H1 (cell line): ENCODE data around the gene HK1. TPM values are rescaled to one million over a fixed set of nuclear protein-coding genes. Genes with fewer than 3 reads are reported as not detected.

Experiments used
- CTCF ChIA-PET: fragments of 300-600 bp; sonication (Branson Sonifier 250); formaldehyde crosslinking; loops from one replicate; lab custom pipeline; 2021; ENCODE audit not compliant: partially characterized antibody; lab: Charles Lee
- POLR2A ChIA-PET: fragments of 300-600 bp; sonication (Branson Sonifier 250); formaldehyde crosslinking; loops from one replicate; lab custom pipeline; 2021; ENCODE audit warnings: inconsistent platforms; ENCODE audit not compliant: partially characterized antibody; lab: Charles Lee
- DNase-seq, 2 experiments: peaks; one replicate each; pipeline versions ENCODE4 v3.0.0 to v3.0.0-alpha.2; 2010 to 2022; ENCODE audit warnings: low spot score in 2 of 2, low read depth in 1 of 2, mixed read lengths in 1 of 2
- FAIRE-seq: peaks from 2 replicates; lab custom pipeline; 2011; peaks lifted over from hg19 to GRCh38; lab: Jason Lieb, UNC
- H2AFZ ChIP-seq: 2 replicates; pipeline ENCODE4 v1.8.1; 2012; ENCODE audit warnings: low read length, inconsistent platforms
- H2AK5ac ChIP-seq: 2 replicates; pipeline ENCODE4 v1.6.1; 2013; ENCODE audit warnings: low read depth, low read length
- H2BK120ac ChIP-seq: replicated peaks from 2 replicates; pipeline ENCODE3; 2013; ENCODE audit warnings: low read depth, low read length, inconsistent platforms
- H2BK12ac ChIP-seq: 2 replicates; pipeline ENCODE4 v1.6.1; 2013; ENCODE audit warnings: low read depth, low read length
- H2BK15ac ChIP-seq: 2 replicates; pipeline ENCODE4 v1.6.1; 2013; ENCODE audit warnings: low read length
- H2BK20ac ChIP-seq: 2 replicates; pipeline ENCODE4 v1.6.1; 2013; ENCODE audit warnings: low read length
- H2BK5ac ChIP-seq: 2 replicates; pipeline ENCODE4 v1.6.1; 2013; ENCODE audit warnings: low read depth, low read length
- H3K14ac ChIP-seq: 2 replicates; pipeline ENCODE4 v1.6.1; 2013; ENCODE audit warnings: inconsistent platforms; ENCODE audit not compliant: insufficient read length
- H3K18ac ChIP-seq: 2 replicates; pipeline ENCODE4 v1.6.1; 2013; ENCODE audit warnings: low read length; ENCODE audit errors: extremely low read depth
- H3K23ac ChIP-seq: 2 replicates; pipeline ENCODE4 v1.6.1; 2013; ENCODE audit warnings: inconsistent platforms; ENCODE audit not compliant: insufficient read length
- H3K23me2 ChIP-seq: 2 replicates; pipeline ENCODE4 v1.6.1; 2013; ENCODE audit warnings: low read depth, low read length
- H3K27ac ChIP-seq: 2 replicates; pipeline ENCODE4 v1.6.1; 2011; ENCODE audit warnings: low read depth, low read length, inconsistent platforms
- H3K27me3 ChIP-seq, 4 experiments: replicated peaks in 1 of 4; 1 replicate in 1 of 4; 2 replicates in 3 of 4; pipeline versions ENCODE4 v1.6.1 to v1.8.1; 2011 to 2013; ENCODE audit warnings: low read length in 3 of 4, mild to moderate bottlenecking in 3 of 4, inconsistent platforms in 2 of 4, mixed read lengths in 2 of 4, moderate library complexity in 1 of 4; ENCODE audit not compliant: control insufficient read depth in 3 of 4, insufficient read depth in 3 of 4; ENCODE audit errors: extremely low read depth in 1 of 4
- H3K36me3 ChIP-seq, 4 experiments: 2 replicates each; pipeline versions ENCODE4 v1.6.1 to v1.8.1; 2011 to 2013; ENCODE audit warnings: mild to moderate bottlenecking in 4 of 4, low read length in 3 of 4, moderate library complexity in 2 of 4, control low read depth in 1 of 4, inconsistent platforms in 1 of 4; ENCODE audit not compliant: insufficient read depth in 4 of 4, control insufficient read depth in 2 of 4
- H3K4ac ChIP-seq: replicated peaks from 2 replicates; pipeline ENCODE3; 2013; ENCODE audit warnings: low read length, low read depth, mixed read lengths, inconsistent platforms; ENCODE audit not compliant: insufficient read length
- H3K4me1 ChIP-seq, 4 experiments: replicated peaks in 1 of 4; 1 replicate in 1 of 4; 2 replicates in 3 of 4; pipeline versions ENCODE4 v1.6.1 to v1.8.1; 2011 to 2013; ENCODE audit warnings: low read length in 3 of 4, inconsistent platforms in 2 of 4, mixed read lengths in 1 of 4; ENCODE audit not compliant: insufficient read depth in 4 of 4, control insufficient read depth in 3 of 4
- H3K4me2 ChIP-seq, 2 experiments: 2 replicates each; pipeline versions ENCODE4 v1.6.1 to v1.8.1; 2011 to 2013; ENCODE audit warnings: low read depth in 2 of 2, low read length in 2 of 2, control low read depth in 1 of 2, inconsistent platforms in 1 of 2, mild to moderate bottlenecking in 1 of 2; ENCODE audit not compliant: insufficient read depth in 1 of 2
- H3K4me3 ChIP-seq, 4 experiments: fragments of 200-600, 300-600 bp in 1 of 4; sonication (generic), shearing (Covaris generic), sonication (Bioruptor Twin) in 1 of 4; 2 replicates each; pipeline versions ENCODE4 v1.5.1 to v1.8.1; 2011 to 2016; ENCODE audit warnings: low read length in 4 of 4, low read depth in 3 of 4, control low read depth in 2 of 4, inconsistent platforms in 2 of 4, mild to moderate bottlenecking in 2 of 4, mixed read lengths in 1 of 4, moderate library complexity in 1 of 4; ENCODE audit not compliant: insufficient read depth in 2 of 4; ENCODE audit errors: extremely low read depth in 1 of 4
- H3K56ac ChIP-seq: replicated peaks from 2 replicates; pipeline ENCODE3; 2013; ENCODE audit warnings: low read depth, mild to moderate bottlenecking, mixed read lengths, low read length, inconsistent platforms; ENCODE audit not compliant: insufficient read length
- H3K79me1 ChIP-seq: 2 replicates; pipeline ENCODE4 v1.6.1; 2013; ENCODE audit warnings: low read depth, low read length, control low read depth
- H3K79me2 ChIP-seq, 2 experiments: 2 replicates each; pipeline versions ENCODE4 v1.6.1 to v1.8.1; 2012 to 2013; ENCODE audit warnings: low read length in 2 of 2, mild to moderate bottlenecking in 2 of 2, inconsistent platforms in 1 of 2; ENCODE audit not compliant: insufficient read depth in 2 of 2, control insufficient read depth in 1 of 2
- H3K9ac ChIP-seq, 4 experiments: replicated peaks in 1 of 4; 1 replicate in 1 of 4; 2 replicates in 3 of 4; pipeline versions ENCODE4 v1.6.1 to v1.8.1; 2011 to 2013; ENCODE audit warnings: low read depth in 3 of 4, low read length in 3 of 4, control low read depth in 2 of 4, mild to moderate bottlenecking in 2 of 4, moderate library complexity in 2 of 4, inconsistent platforms in 1 of 4; ENCODE audit errors: extremely low read depth in 1 of 4
- H3K9me3 ChIP-seq, 2 experiments: 2 replicates each; pipeline versions ENCODE4 v1.6.1 to v1.8.1; 2012 to 2013; ENCODE audit warnings: mild to moderate bottlenecking in 2 of 2, moderate library complexity in 2 of 2, control low read depth in 1 of 2, inconsistent platforms in 1 of 2, low read depth in 1 of 2, low read length in 1 of 2, mixed read lengths in 1 of 2; ENCODE audit not compliant: insufficient read depth in 2 of 2
- H4K20me1 ChIP-seq, 2 experiments: replicated peaks in 1 of 2; 2 replicates each; pipeline versions ENCODE3 to v1.8.1; 2011 to 2013; ENCODE audit warnings: inconsistent platforms in 2 of 2, low read length in 2 of 2, mild to moderate bottlenecking in 1 of 2; ENCODE audit not compliant: insufficient read depth in 2 of 2, control insufficient read depth in 1 of 2
- H4K5ac ChIP-seq: 2 replicates; pipeline ENCODE4 v1.6.1; 2013; ENCODE audit warnings: low read length, low read depth, mixed read lengths, inconsistent platforms; ENCODE audit not compliant: insufficient read length
- H4K8ac ChIP-seq: 2 replicates; pipeline ENCODE4 v1.8.0; 2013; ENCODE audit warnings: mild to moderate bottlenecking, moderate library complexity, low read length, inconsistent platforms; ENCODE audit not compliant: insufficient read depth; ENCODE audit errors: extremely low read depth
- H4K91ac ChIP-seq: replicated peaks from 2 replicates; pipeline ENCODE3; 2013; ENCODE audit warnings: low read length, mixed read lengths, inconsistent platforms; ENCODE audit not compliant: insufficient read length
- ATF2 ChIP-seq: IDR thresholded peaks from 2 replicates; pipeline ENCODE4 v1.6.1; 2012; ENCODE audit warnings: low read length, inconsistent platforms
- CBX8 ChIP-seq: fragments of 300-800, 300-1000 bp; sonication (generic); IDR thresholded peaks from 2 replicates; pipeline ENCODE4 v1.7.1; 2016; ENCODE audit warnings: low read depth, low read length, borderline replicate concordance
- CEBPB ChIP-seq: IDR thresholded peaks from 2 replicates; pipeline ENCODE4 v1.6.1; 2012; ENCODE audit warnings: low read depth, low read length
- HDAC6 ChIP-seq: IDR thresholded peaks from one replicate; pipeline ENCODE4 v1.7.1; 2012; ENCODE audit warnings: low read depth, mild to moderate bottlenecking, inconsistent platforms, low read length, moderate library complexity
- NANOG ChIP-seq: IDR thresholded peaks from 2 replicates; pipeline ENCODE4 v1.6.1; 2011; ENCODE audit warnings: low read length, low read depth, mild to moderate bottlenecking, inconsistent platforms; ENCODE audit not compliant: insufficient read depth, poor library complexity, severe bottlenecking
- PHF8 ChIP-seq: fragments of 200-600 bp; sonication (generic); conservative IDR thresholded peaks from 2 replicates; pipeline ENCODE4 v1.7.1; 2012; ENCODE audit warnings: low read depth, mild to moderate bottlenecking, inconsistent platforms, low read length, moderate library complexity
- RXRA ChIP-seq: IDR thresholded peaks from 2 replicates; pipeline ENCODE4 v1.6.1; 2011; ENCODE audit warnings: low read depth, mild to moderate bottlenecking, low read length, moderate library complexity; ENCODE audit not compliant: insufficient read depth
- SIX5 ChIP-seq: IDR thresholded peaks from 2 replicates; pipeline ENCODE4 v1.6.1; 2011; ENCODE audit warnings: mild to moderate bottlenecking, low read depth, low read length
- TCF12 ChIP-seq: IDR thresholded peaks from 2 replicates; pipeline ENCODE4 v1.6.1; 2011; ENCODE audit warnings: low read depth, mild to moderate bottlenecking, low read length
- WGBS, 2 experiments: shearing (Covaris generic) in 1 of 2; methylation state at CpG; one replicate each; pipeline versions ENCODE4 v1.1.6 to v1.1.7; 2013 to 2015; ENCODE audit warnings: low lambda C conversion rate in 2 of 2, mixed read lengths in 2 of 2, inconsistent platforms in 1 of 2, low coverage in 1 of 2, missing lambda C conversion rate in 1 of 2; ENCODE audit not compliant: insufficient replicate concordance in 2 of 2, insufficient coverage in 1 of 2, insufficient read length in 1 of 2; ENCODE audit errors: extremely low coverage in 1 of 2, missing lambda C conversion rate in 1 of 2; 5-methylcytosine and 5-hydroxymethylcytosine counted together
- polyA plus RNA-seq, 7 experiments: library from polyadenylated mRNA; depleted of rRNA in 3 of 7; stranded (reverse) in 5 of 7; unstranded in 2 of 7; fragments of >200 nt in 5 of 7; fragments of 200-250 nt in 2 of 7; gene quantifications; 1 replicate in 5 of 7; 2 replicates in 1 of 7; 4 replicates in 1 of 7; pipeline versions ENCODE4 v1.2.1 to v1.2.3, GENCODE V29; 2011 to 2013; ENCODE audit warnings: missing spikeins in 2 of 7, mixed read lengths in 2 of 7
- total RNA-seq: library from RNA; stranded (reverse); fragmentation: NEBNext Ultra II Directional; extraction: Animal tissue kit (Norgen Biotek cat#: 25700); gene quantifications from 2 replicates; pipeline ENCODE4 v1.2.1, GENCODE V29; 2021
- TF ChIP-seq, protein P1 (sequence below): IDR thresholded peaks from 2 replicates; pipeline ENCODE4 v1.6.1; 2012; ENCODE audit warnings: inconsistent platforms

Gene HK1
- total and polyA plus RNA-seq, 2 of the 8 experiments (the other 6 are each of a cell fraction or from before 2014, with no cell fraction given) = 55.8 to 247 TPM

DNA sequence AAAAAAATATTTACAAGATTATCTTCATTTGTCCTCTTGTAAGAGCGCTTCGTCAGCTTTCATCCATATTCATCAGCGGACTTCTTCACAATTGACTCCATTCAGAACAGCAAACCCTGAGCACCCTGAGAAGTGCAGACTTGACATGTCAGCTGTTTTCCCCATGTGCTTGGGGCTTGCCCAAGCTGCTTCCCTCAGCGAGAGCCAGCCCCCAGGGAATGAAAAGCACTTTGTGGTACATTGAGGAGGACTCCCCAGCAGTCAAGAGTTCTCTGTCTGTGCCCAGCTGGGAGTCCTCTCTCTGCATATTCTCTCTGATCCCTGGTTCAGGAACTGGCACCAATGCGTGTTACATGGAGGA is 35.5 kb upstream of the HK1 start:
- H3K27ac ChIP-seq = no peak overlapping the region
- no peaks in the 10 kb centered on the region for H3K4me1 ChIP-seq
- H2AK5ac ChIP-seq = no peak overlapping the region
- H4K8ac ChIP-seq = no peak overlapping the region
- H4K5ac ChIP-seq = no peak overlapping the region
- H2BK15ac ChIP-seq = no peak overlapping the region
- H2BK12ac ChIP-seq = no peak overlapping the region
- H3K79me2 ChIP-seq = no peaks in the 10 kb centered on the region
- H3K18ac ChIP-seq = no peak overlapping the region
- peak overlapping the region; percentile 36 for H4K91ac ChIP-seq
- no peak overlapping the region for H3K9ac ChIP-seq
- no peaks in the 10 kb centered on the region for H3K79me1 ChIP-seq
- no peak for DNase-seq
- 88% methylated on average over 5 of the region's 5 CpGs; no CpG with 5 or more reads in 1 of the 2 experiments for WGBS, 2 experiments
- no peak overlapping the region for H3K56ac ChIP-seq
- no peak overlapping the region for H3K4ac ChIP-seq
- no peak overlapping the region for H3K23ac ChIP-seq
- no peak overlapping the region for H3K4me3 ChIP-seq
- ChIA-PET POLR2A (no interaction called here), CTCF (interaction anchor here (0.5 to 8.1 kb wide), 10 partner anchors 11 to 265 kb away, joined by 3 to 66 read pairs (median 4); no protein-coding TSS in a partner anchor)
- H2AFZ ChIP-seq = peak overlapping the region; percentile 90; the same call in 1 of the 2 replicates
- FAIRE-seq = no peak
- no peak overlapping the region for H2BK5ac ChIP-seq
- H2BK120ac ChIP-seq = no peak overlapping the region
- H3K36me3 ChIP-seq = no peaks in the 10 kb centered on the region
- no peak overlapping the region for H3K4me2 ChIP-seq
- no peaks in the 10 kb centered on the region for H3K27me3 ChIP-seq
- H3K23me2 ChIP-seq = no peaks in the 10 kb centered on the region
- no peak overlapping the region for H2BK20ac ChIP-seq
- H3K14ac ChIP-seq = no peak overlapping the region
- no peaks in the 10 kb centered on the region for H3K9me3 ChIP-seq
- H4K20me1 ChIP-seq = no peaks in the 10 kb centered on the region
- TF ChIP-seq PHF8 = no peak
- TF ChIP-seq CBX8 = no peak
- TF ChIP-seq TCF12 = no peak
- TF ChIP-seq HDAC6 = no peak
- TF ChIP-seq ATF2 = no peak
- TF ChIP-seq NANOG = no peak
- TF ChIP-seq SIX5 = no peak
- no peak for TF ChIP-seq RXRA
- no peak for TF ChIP-seq CEBPB
- TF ChIP-seq, protein P1, sequence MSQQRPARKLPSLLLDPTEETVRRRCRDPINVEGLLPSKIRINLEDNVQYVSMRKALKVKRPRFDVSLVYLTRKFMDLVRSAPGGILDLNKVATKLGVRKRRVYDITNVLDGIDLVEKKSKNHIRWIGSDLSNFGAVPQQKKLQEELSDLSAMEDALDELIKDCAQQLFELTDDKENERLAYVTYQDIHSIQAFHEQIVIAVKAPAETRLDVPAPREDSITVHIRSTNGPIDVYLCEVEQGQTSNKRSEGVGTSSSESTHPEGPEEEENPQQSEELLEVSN = no peak
